EH (cell line): Measurements from ENCODE around the gene ADAMTS20.

Source experiments
- DNase-seq: peaks from one replicate; pipeline ENCODE4 v3.0.0-alpha.2; 2015; ENCODE audit warnings: low read depth

ADAMTS20 gene

GRCh38 chr12:43310596-43310995 lies 241.4 kb downstream of the ADAMTS20 start:
- no peak for DNase-seq

- DNase-seq = peak; percentile 98
These were observed 242.0 kb downstream of the ADAMTS20 start for GRCh38 chr12:43309959-43310358.

- DNase-seq = no peak
These were observed 243.2 kb downstream of the ADAMTS20 start for GRCh38 chr12:43308776-43309175.

DNA sequence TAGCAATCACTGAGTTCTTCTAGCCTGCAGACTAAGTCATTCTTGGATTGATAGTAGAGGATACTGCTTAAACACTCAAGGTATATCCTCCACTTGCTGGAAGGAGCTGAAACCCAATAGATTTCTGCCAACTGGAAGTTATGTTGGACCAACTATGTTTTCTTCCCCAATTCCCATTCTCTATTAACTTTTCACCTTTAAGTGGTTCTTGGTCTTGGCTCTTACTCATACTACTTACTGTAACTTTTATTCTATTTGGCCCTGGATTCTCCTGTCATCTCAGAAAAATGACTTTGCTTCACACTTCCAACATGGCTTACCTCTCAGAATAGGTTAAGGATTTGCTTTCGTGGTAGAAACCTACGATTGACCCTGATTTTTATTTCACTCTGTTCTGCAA lies 244.9 kb downstream of the ADAMTS20 start:
- DNase-seq = no peak

DNA sequence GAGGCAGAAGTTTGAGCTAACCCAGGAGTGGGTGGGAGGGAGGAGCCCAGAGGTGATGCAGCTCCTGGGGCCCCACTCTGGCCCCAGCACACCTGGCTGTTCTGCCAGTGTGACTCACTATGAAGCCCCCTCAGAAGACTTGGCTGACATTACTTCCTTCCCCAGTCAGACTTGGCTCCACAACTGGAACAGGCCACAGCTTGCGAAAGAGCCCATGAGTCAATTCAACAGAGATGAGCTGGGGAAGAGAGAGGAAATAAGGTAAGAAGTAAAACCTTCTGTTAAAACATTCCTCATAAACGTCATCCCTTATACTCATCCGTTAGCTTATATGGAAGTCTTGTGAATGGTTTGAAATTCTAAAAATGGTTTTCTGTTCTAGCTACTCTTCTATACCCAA lies 245.9 kb downstream of the ADAMTS20 start:
- peak; percentile 89 for DNase-seq

- DNase-seq = no peak
These were observed 246.9 kb downstream of the ADAMTS20 start for GRCh38 chr12:43305065-43305464.
